Trophoblast cell (in vitro differentiated cells and primary cell): Measurements from ENCODE around the gene OTULIN.

Experiments used
- DNase-seq, 2 donors: peaks; one replicate each; pipeline ENCODE4 v3.0.0-alpha.2; 2016
- H2AFZ ChIP-seq: 2 replicates; pipeline ENCODE4 v1.6.1; 2013; ENCODE audit warnings: low read length, moderate library complexity, mild to moderate bottlenecking; ENCODE audit not compliant: insufficient read depth, poor library complexity
- H2AK5ac ChIP-seq: 2 replicates; pipeline ENCODE4 v1.6.1; 2013; ENCODE audit warnings: mild to moderate bottlenecking, low read length
- H2BK120ac ChIP-seq: 2 replicates; pipeline ENCODE4 v1.6.1; 2013; ENCODE audit warnings: low read length, mild to moderate bottlenecking, moderate library complexity; ENCODE audit not compliant: insufficient read depth, poor library complexity
- H2BK12ac ChIP-seq: 2 replicates; pipeline ENCODE4 v1.6.1; 2013; ENCODE audit warnings: mild to moderate bottlenecking, low read length, moderate library complexity
- H2BK5ac ChIP-seq: 2 replicates; pipeline ENCODE4 v1.6.1; 2013; ENCODE audit warnings: low read length, low read depth, moderate library complexity, mild to moderate bottlenecking; ENCODE audit not compliant: poor library complexity
- H3K14ac ChIP-seq: 2 replicates; pipeline ENCODE4 v1.6.1; 2013; ENCODE audit warnings: mild to moderate bottlenecking, low read length
- H3K18ac ChIP-seq: 2 replicates; pipeline ENCODE4 v1.6.1; 2013; ENCODE audit warnings: mild to moderate bottlenecking, low read length
- H3K23ac ChIP-seq: 2 replicates; pipeline ENCODE4 v1.6.1; 2013; ENCODE audit warnings: low read length
- H3K27ac ChIP-seq: 2 replicates; pipeline ENCODE4 v1.5.1; 2013; ENCODE audit warnings: low read depth, mild to moderate bottlenecking, inconsistent platforms, low read length, moderate library complexity
- H3K27me3 ChIP-seq: 2 replicates; pipeline ENCODE4 v1.6.1; 2013; ENCODE audit warnings: inconsistent platforms, mild to moderate bottlenecking, low read length, moderate library complexity; ENCODE audit not compliant: insufficient read depth
- H3K36me3 ChIP-seq, 2 experiments: 1 replicate in 1 of 2; 2 replicates in 1 of 2; pipeline ENCODE4 v1.6.1; 2013; ENCODE audit warnings: low read length in 2 of 2, mild to moderate bottlenecking in 2 of 2, moderate library complexity in 1 of 2; ENCODE audit not compliant: insufficient read depth in 2 of 2, control insufficient read depth in 1 of 2
- H3K4ac ChIP-seq: 2 replicates; pipeline ENCODE4 v1.6.1; 2013; ENCODE audit warnings: low read depth, mild to moderate bottlenecking, low read length, moderate library complexity
- H3K4me1 ChIP-seq, 2 experiments: 1 replicate in 1 of 2; 2 replicates in 1 of 2; pipeline ENCODE4 v1.6.1; 2013; ENCODE audit warnings: low read length in 2 of 2, mild to moderate bottlenecking in 2 of 2, moderate library complexity in 1 of 2; ENCODE audit not compliant: insufficient read depth in 2 of 2, control insufficient read depth in 1 of 2
- H3K4me2 ChIP-seq: 2 replicates; pipeline ENCODE4 v1.6.1; 2013; ENCODE audit warnings: inconsistent platforms, mild to moderate bottlenecking, low read length, moderate library complexity
- H3K4me3 ChIP-seq: 2 replicates; pipeline ENCODE4 v1.5.1; 2013; ENCODE audit warnings: mild to moderate bottlenecking, low read depth, low read length, inconsistent platforms
- H3K79me1 ChIP-seq: one replicate; pipeline ENCODE4 v1.6.1; 2013; ENCODE audit warnings: low read length
- H3K79me2 ChIP-seq: 2 replicates; pipeline ENCODE4 v1.6.1; 2013; ENCODE audit warnings: low read length, mild to moderate bottlenecking; ENCODE audit not compliant: control insufficient read depth, insufficient read depth, poor library complexity
- H3K9ac ChIP-seq: 2 replicates; pipeline ENCODE4 v1.6.1; 2013; ENCODE audit warnings: mild to moderate bottlenecking, low read length
- H3K9me3 ChIP-seq: 2 replicates; pipeline ENCODE4 v1.6.1; 2013; ENCODE audit warnings: low read depth, mild to moderate bottlenecking, control low read depth, inconsistent platforms, low read length; ENCODE audit not compliant: insufficient read depth
- H4K12ac ChIP-seq: 2 replicates; pipeline ENCODE4 v1.6.1; 2013; ENCODE audit warnings: low read depth, mild to moderate bottlenecking, low read length, moderate library complexity
- H4K8ac ChIP-seq: 2 replicates; pipeline ENCODE4 v1.6.1; 2013; ENCODE audit warnings: low read depth, mild to moderate bottlenecking, low read length, moderate library complexity
- H4K91ac ChIP-seq: one replicate; pipeline ENCODE4 v1.6.1; 2013; ENCODE audit warnings: low read depth, mild to moderate bottlenecking, low read length, moderate library complexity
- WGBS: extraction: QIAGEN DNeasy Blood & Tissue Kit; methylation state at CpG from one replicate; pipeline ENCODE4 v1.1.7; 2013; ENCODE audit warnings: missing lambda C conversion rate; ENCODE audit not compliant: insufficient read length, insufficient coverage; ENCODE audit errors: extremely low coverage; 5-methylcytosine and 5-hydroxymethylcytosine counted together

The OTULIN gene

GRCh38 chr5:14695152-14695551, 30.6 kb downstream of the OTULIN start:
- H3K4me2 ChIP-seq: no peak overlapping the region
- no peaks in the 10 kb centered on the region for H3K27me3 ChIP-seq
- no peak overlapping the region for H3K4ac ChIP-seq
- H3K79me1 ChIP-seq: no peaks in the 10 kb centered on the region
- H4K12ac ChIP-seq: no peak overlapping the region
- no peaks in the 10 kb centered on the region for H3K79me2 ChIP-seq
- no peak overlapping the region for H2AFZ ChIP-seq
- no peak overlapping the region for H3K4me3 ChIP-seq
- H3K18ac ChIP-seq: no peak overlapping the region
- no peak for DNase-seq
- no peak overlapping the region for H3K9ac ChIP-seq
- H3K27ac ChIP-seq: no peak overlapping the region
- no peak overlapping the region for H2BK12ac ChIP-seq
- H2BK5ac ChIP-seq: no peak overlapping the region
- no peak overlapping the region for H2AK5ac ChIP-seq
- no peak overlapping the region for H3K23ac ChIP-seq
- no peak overlapping the region for H4K8ac ChIP-seq
- no peak overlapping the region for H2BK120ac ChIP-seq
- peaks cover 2% of the 10 kb centered on the region for H3K9me3 ChIP-seq
- H4K91ac ChIP-seq: no peak overlapping the region
- no peak overlapping the region for H3K14ac ChIP-seq
- no peaks in the 10 kb centered on the region for H3K4me1 ChIP-seq
- WGBS: no CpG with 5 or more reads among the region's 2 CpGs
- H3K36me3 ChIP-seq: peaks cover 19 to 33% of the 10 kb centered on the region in 2 experiments

- H3K18ac ChIP-seq: no peak overlapping the region
- H4K8ac ChIP-seq: no peak overlapping the region
- no peaks in the 10 kb centered on the region for H3K27me3 ChIP-seq
- no CpG with 5 or more reads among the region's 1 CpG for WGBS
- H3K23ac ChIP-seq: no peak overlapping the region
- no peak overlapping the region for H3K14ac ChIP-seq
- no peak overlapping the region for H2AK5ac ChIP-seq
- DNase-seq: no peak
- H3K4me1 ChIP-seq: no peaks in the 10 kb centered on the region
- no peak overlapping the region for H4K12ac ChIP-seq
- no peak overlapping the region for H3K4ac ChIP-seq
- H2BK120ac ChIP-seq: no peak overlapping the region
- H2AFZ ChIP-seq: no peak overlapping the region
- no peak overlapping the region for H3K27ac ChIP-seq
- no peak overlapping the region for H3K9ac ChIP-seq
- peaks cover 19 to 34% of the 10 kb centered on the region in 2 experiments for H3K36me3 ChIP-seq
- H3K4me3 ChIP-seq: no peak overlapping the region
- H3K79me2 ChIP-seq: no peaks in the 10 kb centered on the region
- H4K91ac ChIP-seq: no peak overlapping the region
- no peak overlapping the region for H2BK12ac ChIP-seq
- H3K79me1 ChIP-seq: no peaks in the 10 kb centered on the region
- H2BK5ac ChIP-seq: no peak overlapping the region
- peaks cover 2% of the 10 kb centered on the region for H3K9me3 ChIP-seq
- no peak overlapping the region for H3K4me2 ChIP-seq
Measured at GRCh38 chr5:14696057-14696456, 31.5 kb downstream of the OTULIN start.

- Histone ChIP-seq H3K4me2 (no peak overlapping the region), H3K4me1 (no peaks in the 10 kb centered on the region), H3K14ac (no peak overlapping the region), H3K27ac (no peak overlapping the region), H3K4me3 (no peak overlapping the region), H3K18ac (no peak overlapping the region), H4K12ac (no peak overlapping the region), H2BK12ac (no peak overlapping the region), H3K23ac (no peak overlapping the region), H2BK120ac (no peak overlapping the region), H4K91ac (no peak overlapping the region), H2AFZ (no peak overlapping the region), H2AK5ac (no peak overlapping the region), H3K36me3 (peaks cover 26 to 38% of the 10 kb centered on the region in 2 experiments), H3K27me3 (no peaks in the 10 kb centered on the region), H3K79me1 (no peaks in the 10 kb centered on the region), H2BK5ac (no peak overlapping the region), H4K8ac (no peak overlapping the region), H3K4ac (no peak overlapping the region), H3K9me3 (peaks cover 2% of the 10 kb centered on the region), H3K79me2 (no peaks in the 10 kb centered on the region), H3K9ac (no peak overlapping the region)
- no peak for DNase-seq
- no CpG with 5 or more reads among the region's 3 CpGs for WGBS
Measured at GRCh38 chr5:14696851-14697250, 32.3 kb downstream of the OTULIN start.

- Histone ChIP-seq H2BK120ac (no peak overlapping the region), H3K27ac (no peak overlapping the region), H2AFZ (no peak overlapping the region), H2BK5ac (no peak overlapping the region), H3K4me3 (no peak overlapping the region), H3K23ac (no peak overlapping the region), H3K4me2 (no peak overlapping the region), H3K9ac (no peak overlapping the region), H2BK12ac (no peak overlapping the region), H4K91ac (no peak overlapping the region), H3K9me3 (no peaks in the 10 kb centered on the region), H3K18ac (no peak overlapping the region), H3K79me2 (no peaks in the 10 kb centered on the region), H4K8ac (no peak overlapping the region), H3K27me3 (no peaks in the 10 kb centered on the region), H3K4me1 (no peaks in the 10 kb centered on the region), H3K4ac (no peak overlapping the region), H4K12ac (no peak overlapping the region), H3K36me3 (peaks cover 29 to 35% of the 10 kb centered on the region in 2 experiments), H3K79me1 (no peaks in the 10 kb centered on the region), H2AK5ac (no peak overlapping the region), H3K14ac (no peak overlapping the region)
- no CpG with 5 or more reads among the region's 1 CpG for WGBS
- DNase-seq: no peak
Measured at GRCh38 chr5:14698495-14698894, 34.0 kb downstream of the OTULIN start.
